ENCODE measurements around the gene ZNF516.
A peak's percentile ranks its signal among the peaks of the same experiment; 100 is the strongest.

Gene ZNF516

GRCh38 chr18:76506395-76506794 lies 11.4 kb upstream of the ZNF516 start:
- DNase-seq = no peak

DNA sequence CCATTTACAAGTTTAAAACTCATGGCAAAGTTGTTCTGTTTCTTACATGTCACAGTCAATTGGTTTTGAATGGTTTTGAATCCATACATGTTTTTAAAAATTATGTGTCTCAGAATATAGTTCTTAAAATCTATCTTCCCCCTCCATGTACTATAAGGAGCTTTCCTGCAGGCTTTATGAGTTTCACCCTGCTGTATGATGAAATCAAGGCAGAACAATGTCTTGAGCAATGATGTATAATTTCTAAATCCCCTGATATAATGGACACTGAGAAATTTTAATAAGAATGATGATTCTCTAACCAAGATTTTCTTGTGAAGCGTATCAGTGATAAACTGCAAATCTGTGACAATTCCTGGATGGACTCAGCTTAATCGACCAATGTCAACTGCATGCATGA lies 10.6 kb upstream of the ZNF516 start:
- DNase-seq = no peak

- DNase-seq = no peak
Observed at GRCh38 chr18:76504749-76505148, 9.7 kb upstream of the ZNF516 start.

DNA sequence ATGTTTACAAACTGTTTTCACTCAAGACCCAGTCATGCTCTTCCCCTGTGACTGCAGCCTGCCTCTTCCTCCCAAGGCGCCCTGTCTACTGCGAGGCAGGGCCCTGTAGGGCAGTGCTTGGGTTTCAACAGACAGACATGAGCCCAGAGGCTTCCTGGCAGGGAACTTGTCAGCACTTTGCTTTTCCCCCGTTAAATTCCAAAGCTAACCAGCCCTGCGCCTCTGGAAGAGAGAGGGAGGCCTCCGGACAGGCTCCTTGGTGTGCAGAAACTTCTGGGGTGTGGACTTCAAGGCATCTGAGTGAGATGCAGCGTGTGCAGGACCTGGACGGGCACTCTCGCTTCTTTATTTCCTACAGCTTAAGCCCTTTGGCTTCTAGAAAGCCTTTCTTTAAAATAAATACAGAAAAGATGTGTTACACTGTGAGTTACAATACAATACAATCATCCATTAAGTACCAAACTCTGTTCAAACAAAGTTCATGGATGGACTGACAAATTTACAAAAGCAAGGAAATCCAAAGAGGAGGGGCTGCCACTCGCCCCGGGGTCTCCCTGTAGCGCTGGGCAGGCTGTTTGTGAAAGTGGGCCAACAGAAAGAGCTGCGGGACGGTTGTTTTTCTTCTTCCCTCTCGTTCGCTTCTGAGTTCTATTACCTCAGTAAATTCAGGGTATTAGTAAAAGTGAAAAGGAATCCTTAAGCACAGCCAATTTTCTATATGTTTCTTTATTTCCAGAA lies 8.8 kb upstream of the ZNF516 start:
- DNase-seq = no peak

DNA sequence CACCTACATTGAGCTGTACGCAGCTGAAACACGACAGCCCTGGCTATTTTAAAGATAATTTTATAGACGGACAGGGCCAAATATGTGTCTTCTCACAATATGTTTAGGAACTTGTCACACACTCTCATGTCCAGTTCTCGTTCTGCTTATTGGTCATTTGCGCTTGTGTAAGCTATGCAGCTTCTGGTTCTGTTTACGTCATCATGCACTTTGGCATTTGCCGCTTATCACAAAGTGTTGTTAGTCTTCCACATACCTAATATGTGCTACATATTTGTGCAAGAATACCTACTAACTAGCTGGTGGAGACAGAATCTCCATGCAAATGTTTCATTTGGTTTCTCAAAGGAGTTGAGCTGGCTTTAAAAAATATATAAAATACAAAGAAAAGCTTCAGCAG lies 7.5 kb upstream of the ZNF516 start:
- DNase-seq = no peak

DNA sequence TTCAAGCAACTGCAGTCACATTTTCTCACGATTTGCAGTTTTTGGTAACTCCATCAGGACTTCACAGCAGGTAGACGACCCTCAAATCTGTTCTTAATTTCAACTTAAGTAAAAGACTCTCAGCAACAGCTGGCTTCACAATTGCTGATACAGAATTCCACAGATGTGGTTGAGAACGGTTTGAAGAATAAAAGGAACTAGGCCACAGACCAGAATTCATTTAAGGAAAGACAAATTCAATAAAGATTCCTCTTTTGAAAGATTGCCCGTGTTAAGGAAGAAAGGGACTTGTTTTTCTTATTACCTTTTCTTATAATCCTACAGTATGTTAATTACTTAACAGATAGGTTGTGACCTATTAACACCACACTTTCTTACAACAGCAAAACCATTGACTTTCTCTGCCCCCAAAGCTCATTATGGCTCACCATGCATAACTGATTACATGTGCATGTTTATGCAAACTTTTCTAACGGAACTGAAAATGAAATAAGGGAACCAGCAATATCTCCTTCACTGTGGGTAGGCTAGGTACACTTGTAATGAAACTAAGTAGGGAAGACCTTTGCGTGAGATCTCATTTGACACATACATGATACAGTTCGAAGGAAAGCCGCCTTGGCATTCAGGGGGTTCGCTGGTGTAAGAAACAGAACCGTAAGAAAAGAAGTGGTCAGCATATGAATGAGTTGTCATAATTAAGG lies 4.7 kb upstream of the ZNF516 start:
- no peak for DNase-seq

GRCh38 chr18:76499021-76499420 lies 4.0 kb upstream of the ZNF516 start:
- DNase-seq = no peak

DNA sequence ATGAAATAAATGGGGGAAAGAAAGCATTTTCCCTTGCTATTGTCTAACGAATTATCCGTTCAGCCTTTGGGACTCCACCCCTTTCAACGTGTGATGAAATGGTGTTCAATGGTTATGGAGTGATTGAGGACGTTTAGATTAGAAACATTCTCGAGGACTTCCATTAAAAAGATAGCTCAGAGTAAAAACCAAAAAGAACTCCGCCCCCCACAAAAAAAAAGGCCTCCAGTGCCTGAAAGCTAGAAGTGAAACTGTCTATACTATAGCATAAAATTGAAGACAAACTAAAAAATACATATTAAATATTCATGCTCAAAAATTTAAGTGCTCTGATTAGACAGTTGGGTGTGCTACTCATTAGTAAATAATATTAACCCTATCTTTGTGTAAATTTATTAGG lies 3.0 kb upstream of the ZNF516 start:
- no peak for DNase-seq

- DNase-seq = no peak
Observed at GRCh38 chr18:76497021-76497420, 2.0 kb upstream of the ZNF516 start.

- peak; percentile 33 to 34 for DNase-seq
Observed at GRCh38 chr18:76496194-76496890, 1.3 kb upstream of the ZNF516 start.

DNA sequence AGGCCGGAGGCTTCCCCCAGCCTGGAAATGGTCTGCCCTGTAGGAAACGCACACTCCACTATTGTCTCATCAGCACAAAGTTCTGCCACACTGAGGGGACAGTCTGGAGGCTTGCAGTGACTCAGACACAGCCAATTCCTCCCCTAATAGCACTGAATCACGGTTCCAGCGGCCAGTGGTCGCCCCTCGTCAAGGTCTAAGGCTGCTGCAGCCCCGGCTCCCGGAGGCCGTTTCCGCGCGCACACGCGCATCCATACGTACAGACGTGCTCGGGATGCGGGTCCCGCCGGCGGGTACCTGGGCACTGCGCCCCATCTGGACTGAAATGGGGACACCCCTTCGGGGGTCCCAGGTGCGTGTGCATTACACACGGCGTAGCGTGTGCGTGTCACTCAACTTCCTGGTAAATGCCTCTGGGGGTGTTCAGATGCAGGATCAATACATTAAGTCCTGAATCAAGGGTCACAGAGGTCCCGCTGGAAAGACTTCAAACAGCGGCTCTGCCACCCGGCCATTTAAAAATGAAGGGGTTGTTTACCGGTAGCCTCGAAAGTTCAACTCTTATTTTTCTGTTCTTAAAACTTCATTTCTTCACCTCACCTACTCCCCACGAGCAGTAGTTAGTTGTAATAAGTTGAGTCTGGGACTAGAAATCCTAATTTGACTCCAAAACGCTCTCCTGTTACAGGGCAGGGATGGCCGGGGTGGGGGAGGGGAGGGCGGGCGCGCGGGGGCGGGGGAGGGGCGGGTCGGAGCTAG lies 572 bp upstream of the ZNF516 start:
- DNase-seq = peak in 1 of 2 experiments; percentile 6

DNA sequence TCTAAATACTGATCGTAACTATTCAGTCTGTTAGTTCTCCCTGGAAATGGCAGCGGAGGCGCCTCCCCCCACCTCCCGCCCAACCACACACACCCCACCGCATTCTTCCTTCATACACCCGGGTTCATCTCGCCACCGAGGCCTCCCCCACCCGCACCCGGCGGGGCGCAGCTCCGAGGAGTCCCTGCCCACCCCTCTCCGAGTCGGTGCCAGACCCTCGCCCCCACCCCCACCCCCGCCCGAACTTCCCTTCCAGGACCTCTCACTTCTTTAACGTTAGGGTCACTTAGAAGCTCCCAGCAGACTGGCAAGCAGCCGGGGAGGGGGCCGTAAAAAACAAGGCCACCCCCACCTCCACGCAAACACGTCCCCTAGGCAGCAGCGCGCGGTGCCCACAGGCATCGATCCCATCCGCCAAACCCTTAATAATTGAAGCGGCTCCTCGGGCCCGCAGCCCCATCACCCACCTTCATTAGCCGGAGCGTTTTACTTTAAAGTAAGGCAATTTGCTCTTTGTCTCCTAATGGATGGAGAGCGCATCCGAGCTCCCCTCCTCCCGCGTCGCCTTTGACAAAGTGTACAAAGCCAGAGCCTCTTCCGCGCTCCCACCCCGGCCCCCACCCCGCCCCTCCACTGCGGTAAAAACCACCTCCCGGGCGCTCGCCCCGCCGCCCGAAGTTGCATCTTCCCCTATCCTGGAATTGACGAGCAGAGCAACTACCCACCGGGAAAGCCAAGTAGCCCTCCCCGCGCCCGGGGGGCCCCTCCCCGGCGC lies 624 bp downstream of the ZNF516 start:
- peak in 1 of 2 experiments; percentile 14 for DNase-seq

DNA sequence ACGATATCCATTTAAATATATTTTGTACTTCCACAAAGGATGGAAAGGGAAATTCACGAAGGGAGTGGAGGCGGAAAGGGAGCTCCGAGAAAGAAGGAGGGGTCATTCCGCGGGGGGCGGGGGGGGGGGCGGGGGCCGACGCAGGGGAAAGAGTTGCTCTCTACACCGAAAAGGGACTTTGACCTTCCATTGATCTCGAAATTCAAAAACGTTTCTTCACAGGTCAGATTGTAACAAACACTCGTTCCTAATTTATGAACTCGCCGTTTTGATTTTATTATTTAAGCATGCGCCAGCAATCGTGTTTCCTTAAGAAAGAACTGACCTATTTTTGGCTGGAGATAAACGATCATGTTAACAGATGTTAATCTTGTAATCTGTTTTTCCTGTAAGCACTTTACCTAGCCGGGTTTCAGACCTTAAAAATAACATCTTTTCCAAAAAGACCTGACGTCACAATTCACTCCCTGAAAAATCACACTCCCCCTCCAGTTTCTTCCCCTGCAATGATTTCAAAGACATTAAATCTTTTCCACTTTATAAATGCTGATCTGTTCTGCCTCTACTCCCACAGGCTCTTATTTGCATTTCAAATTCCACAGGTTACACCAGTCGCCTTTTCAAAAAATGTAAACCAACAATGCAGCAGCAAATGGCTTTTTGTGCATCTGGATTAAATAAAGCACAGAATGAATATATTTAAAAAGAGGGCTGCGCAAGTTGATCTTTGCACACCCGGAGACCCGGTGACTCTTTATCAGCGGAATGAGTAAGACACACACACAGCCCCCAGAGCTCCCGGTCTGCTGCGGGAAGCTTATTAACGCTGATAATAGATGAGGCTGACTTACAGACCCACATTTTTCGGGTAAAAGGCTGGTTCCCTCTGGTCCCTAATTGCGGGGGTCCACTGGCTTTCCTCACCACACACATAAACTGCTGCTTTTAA lies 1.6 kb downstream of the ZNF516 start:
- DNase-seq = peak in 1 of 2 experiments; percentile 7

DNA sequence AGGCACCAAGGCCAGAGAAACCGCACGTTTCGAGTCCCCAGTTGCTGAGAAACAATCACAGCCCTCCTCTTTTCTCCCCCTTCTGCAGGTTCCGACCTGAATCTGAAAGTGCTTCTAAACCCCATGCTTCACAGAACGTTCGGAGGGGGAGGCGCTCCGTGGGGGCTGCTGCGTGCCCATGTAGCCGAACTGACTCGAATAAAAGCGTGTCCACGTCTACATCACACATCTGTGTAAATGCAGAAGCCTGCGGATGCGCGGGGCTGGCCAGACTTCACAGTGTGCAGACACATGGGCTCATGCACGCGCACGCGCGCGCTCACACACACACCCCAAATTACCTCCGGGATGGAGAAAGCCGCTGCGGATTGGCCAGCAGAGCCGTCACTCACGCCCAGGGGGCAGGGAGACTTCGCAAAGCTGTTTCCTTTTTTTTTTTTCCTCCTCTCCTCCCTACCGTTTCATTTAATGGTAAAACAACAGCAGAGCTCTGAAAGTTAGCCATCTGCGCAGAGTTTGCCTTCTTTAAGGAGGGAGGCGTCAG lies 2.3 kb downstream of the ZNF516 start:
- peak; percentile 97 to 100 for DNase-seq

DNA sequence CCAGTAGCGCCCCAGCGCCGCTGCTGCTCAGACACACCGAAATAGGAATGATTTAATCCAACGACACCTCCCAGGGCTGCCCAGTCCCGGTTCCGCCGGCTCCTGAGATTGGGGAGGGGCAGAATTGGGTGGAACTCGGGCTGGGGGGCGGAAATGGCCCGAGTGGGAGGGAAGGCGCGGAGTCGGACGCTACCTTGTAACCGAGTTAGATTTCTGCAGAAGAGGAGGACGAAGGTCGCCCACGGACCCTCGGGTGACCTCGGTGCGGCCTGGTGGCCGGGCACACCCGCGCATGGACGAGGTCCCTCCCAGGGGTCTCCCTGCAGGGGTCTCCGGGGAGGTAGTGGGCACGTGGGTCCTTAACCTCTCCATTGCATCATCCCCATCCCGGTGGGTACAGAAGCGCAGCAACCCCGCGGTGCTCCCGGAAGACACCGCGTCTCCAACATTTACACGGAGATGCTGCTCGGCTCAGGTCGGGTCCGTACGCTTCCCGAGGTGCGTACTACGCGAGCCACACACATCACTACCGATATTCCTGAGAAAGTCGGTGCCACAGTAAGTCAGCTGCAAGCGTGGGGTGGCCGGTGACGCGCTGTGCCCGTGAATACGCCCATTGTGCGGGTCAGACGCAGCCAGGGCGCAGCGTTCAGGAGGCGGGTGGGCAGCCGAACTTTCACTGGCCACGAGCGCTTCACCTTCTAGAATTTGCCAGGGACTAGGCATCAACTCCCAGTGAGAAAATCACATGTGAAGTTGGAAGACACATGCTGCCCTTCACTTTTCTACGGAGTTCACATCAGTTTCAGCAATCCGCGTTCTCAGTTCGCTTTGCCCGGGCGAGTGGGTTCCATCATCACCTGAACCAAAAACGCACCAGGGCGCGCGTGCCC lies 3.0 kb downstream of the ZNF516 start:
- DNase-seq = peak in 1 of 2 experiments; percentile 43

DNA sequence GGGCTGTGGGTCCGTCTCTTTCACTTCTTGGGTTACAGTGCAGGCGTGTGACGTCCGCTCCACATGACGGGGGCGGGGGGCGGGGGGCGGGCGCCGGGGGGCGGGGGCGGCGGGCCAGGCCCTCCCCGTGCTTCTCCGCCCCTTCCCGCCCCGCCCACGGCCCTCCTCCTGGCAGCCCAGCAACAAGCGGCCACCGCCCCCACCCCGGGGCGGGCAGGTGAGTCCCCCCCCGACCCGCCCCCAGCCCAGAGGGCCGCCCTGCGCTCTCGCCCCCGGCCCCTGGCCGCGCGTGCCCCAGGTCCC lies 3.6 kb downstream of the ZNF516 start:
- peak; percentile 72 to 80 for DNase-seq

DNA sequence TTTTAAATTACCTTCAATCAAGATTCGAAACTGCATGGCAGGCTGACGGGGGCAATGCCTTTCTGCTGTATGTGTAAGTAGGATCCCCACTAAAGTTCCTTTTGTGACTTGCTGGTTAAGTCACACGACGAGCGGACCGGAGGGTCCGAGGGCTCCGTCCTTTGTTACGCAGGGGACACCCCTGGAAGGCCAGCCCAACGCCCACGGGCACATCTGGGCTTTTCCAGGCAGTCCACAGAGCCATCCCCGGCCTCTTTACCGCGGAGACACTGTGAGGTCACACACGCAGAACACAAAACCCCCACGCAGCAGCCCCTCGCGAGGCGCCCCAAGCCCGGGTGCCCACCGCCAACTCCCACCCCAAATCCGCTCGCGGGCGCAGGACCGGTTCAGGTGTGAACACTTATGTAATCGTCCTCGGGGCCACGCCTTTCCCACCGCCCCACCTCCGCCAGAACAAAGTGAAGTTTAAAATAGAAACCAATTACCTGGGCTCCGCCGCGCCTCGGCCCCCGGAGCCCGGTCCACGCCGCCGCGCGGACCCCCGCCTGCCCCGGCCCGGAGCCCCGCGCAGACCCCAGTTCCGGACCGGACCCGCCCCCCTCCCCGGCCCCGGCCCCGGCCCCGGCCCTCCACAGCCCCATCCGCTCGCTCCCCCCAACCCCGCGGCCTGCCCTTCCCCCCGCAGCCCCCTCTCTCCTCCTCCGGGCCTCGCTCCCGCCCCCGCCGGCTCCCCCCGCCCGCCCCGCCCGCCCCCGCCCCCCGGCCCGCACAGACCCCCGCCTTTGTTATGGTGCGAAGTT lies 4.2 kb downstream of the ZNF516 start:
- DNase-seq = peak in 1 of 2 experiments; percentile 55

DNA sequence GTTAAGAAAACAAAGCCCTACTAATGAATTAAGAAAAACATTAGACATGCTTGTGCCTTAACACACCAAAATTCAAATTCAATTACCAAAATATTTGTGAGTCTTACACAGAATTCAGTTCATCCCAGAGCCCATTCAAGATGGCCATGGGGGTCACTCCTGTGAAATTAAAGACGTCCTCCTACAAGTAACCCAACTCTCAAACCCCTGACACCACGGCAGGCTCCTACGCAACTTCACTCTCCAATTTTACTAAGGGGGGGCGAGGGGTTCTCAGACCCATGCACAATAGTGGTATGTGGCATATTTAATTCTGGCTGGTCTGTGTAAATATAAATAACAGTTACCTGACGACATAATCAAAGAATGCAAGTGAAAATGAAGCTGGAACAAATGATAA lies 5.0 kb downstream of the ZNF516 start:
- no peak for DNase-seq

- DNase-seq = no peak
Observed at GRCh38 chr18:76489081-76489480, 6.0 kb downstream of the ZNF516 start.
